ENCODE measurements around the gene PRDX5.

DNA sequence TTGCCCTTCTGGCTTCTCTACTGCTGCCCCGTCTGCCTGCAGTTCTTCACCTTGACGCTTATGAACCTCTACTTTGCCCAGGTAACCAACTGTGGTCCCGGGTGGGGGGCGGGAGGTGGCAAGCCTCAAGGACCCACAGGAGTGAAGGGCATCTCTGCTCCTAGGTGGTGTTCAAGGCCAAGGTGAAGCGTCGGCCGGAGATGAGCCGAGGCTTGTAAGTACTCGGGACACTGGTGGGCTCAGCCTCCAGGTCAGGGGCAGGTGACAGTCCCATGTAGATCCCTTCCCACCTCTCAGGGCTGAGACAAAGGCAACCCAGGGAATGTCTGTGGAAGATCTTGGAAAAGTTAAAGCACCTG, 31.1 kb upstream of the PRDX5 start:
- TF ChIP-seq, protein P1, sequence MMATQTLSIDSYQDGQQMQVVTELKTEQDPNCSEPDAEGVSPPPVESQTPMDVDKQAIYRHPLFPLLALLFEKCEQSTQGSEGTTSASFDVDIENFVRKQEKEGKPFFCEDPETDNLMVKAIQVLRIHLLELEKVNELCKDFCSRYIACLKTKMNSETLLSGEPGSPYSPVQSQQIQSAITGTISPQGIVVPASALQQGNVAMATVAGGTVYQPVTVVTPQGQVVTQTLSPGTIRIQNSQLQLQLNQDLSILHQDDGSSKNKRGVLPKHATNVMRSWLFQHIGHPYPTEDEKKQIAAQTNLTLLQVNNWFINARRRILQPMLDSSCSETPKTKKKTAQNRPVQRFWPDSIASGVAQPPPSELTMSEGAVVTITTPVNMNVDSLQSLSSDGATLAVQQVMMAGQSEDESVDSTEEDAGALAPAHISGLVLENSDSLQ (IDR thresholded peaks at IDR 0.05): no peak
- no peak for TF ChIP-seq FOXA1 (IDR thresholded peaks at IDR 0.05)
- TF ChIP-seq HDGF (IDR thresholded peaks at IDR 0.05; ENCODE audit: borderline replicate concordance): no peak
- TF ChIP-seq FOXM1 (IDR thresholded peaks at IDR 0.05; ENCODE audit: borderline replicate concordance): no peak
- TF ChIP-seq TARDBP (IDR thresholded peaks at IDR 0.05): no peak
- TF ChIP-seq SP1 (IDR thresholded peaks at IDR 0.05): no peak
- no peak for TF ChIP-seq BHLHE40 (IDR thresholded peaks at IDR 0.05; ENCODE audit: borderline replicate concordance)
- no peak for TF ChIP-seq LEF1 (IDR thresholded peaks at IDR 0.05; ENCODE audit: borderline replicate concordance)

All from HEK293T (cell line).